HFF-Myc (cell line): ENCODE results near the gene TMEM92.
"Not testable (repeated sequence)": the region's sequence is repeated elsewhere in the genome, so short reads cannot be mapped to it uniquely, and the experiment has no call there.

Source experiments
- DNase-seq: peaks from one replicate; pipeline ENCODE4 v3.0.0-alpha.2; 2011; ENCODE audit warnings: low read depth; ENCODE audit errors: extremely low read depth
- H3K4me3 ChIP-seq: replicated peaks from 2 replicates; pipeline ENCODE4 v1.5.1; 2011; ENCODE audit warnings: low read depth, mild to moderate bottlenecking, control low read depth, low read length
- TF ChIP-seq, protein P1 (sequence below): IDR thresholded peaks from 2 replicates; pipeline ENCODE4 v1.5.1; 2012; ENCODE audit warnings: mild to moderate bottlenecking, low read depth, low read length, control low read depth; ENCODE audit errors: missing control alignments

TMEM92 gene

DNA sequence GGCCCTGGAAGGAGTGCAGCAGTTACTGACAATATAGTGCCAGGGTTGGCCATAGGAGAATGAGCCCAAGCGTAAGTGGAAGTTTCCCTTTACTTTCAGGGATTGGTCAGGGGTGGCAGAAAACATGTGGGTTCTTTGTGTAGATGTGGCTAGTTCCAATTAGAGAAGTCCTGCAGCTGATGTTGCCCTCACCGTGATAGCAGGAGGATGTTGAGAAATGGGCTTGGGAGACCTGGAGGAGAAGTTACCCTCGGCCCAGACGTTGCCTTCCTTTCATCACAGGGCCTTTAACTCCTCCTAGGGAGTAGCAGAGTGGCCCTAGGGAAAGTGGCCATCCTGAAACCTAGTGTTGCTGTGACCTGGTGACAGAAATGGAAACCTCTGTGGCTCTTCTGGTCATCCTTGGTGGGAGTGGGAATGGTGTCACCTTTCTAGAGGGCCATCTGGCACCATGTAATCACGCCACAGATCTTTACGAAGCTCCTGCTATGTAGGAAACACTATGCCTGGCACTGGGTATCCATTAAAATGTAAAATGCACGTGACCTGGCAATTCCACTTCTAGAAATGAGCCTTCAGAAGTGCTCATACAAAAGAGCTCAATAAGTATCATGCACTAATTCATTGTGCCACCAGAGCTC is 6.7 kb downstream of the TMEM92 start:
- H3K4me3 ChIP-seq: no peak overlapping the region
- TF ChIP-seq, protein P1, sequence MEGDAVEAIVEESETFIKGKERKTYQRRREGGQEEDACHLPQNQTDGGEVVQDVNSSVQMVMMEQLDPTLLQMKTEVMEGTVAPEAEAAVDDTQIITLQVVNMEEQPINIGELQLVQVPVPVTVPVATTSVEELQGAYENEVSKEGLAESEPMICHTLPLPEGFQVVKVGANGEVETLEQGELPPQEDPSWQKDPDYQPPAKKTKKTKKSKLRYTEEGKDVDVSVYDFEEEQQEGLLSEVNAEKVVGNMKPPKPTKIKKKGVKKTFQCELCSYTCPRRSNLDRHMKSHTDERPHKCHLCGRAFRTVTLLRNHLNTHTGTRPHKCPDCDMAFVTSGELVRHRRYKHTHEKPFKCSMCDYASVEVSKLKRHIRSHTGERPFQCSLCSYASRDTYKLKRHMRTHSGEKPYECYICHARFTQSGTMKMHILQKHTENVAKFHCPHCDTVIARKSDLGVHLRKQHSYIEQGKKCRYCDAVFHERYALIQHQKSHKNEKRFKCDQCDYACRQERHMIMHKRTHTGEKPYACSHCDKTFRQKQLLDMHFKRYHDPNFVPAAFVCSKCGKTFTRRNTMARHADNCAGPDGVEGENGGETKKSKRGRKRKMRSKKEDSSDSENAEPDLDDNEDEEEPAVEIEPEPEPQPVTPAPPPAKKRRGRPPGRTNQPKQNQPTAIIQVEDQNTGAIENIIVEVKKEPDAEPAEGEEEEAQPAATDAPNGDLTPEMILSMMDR: no peak
- DNase-seq: no peak

- TF ChIP-seq, protein P1: no peak
- no peak overlapping the region for H3K4me3 ChIP-seq
These were observed 7.6 kb downstream of the TMEM92 start for GRCh38 chr17:50281739-50282401.

GRCh38 chr17:50283246-50283645 is 9.0 kb downstream of the TMEM92 start:
- no peak for DNase-seq
- no peak overlapping the region for H3K4me3 ChIP-seq
- TF ChIP-seq, protein P1: no peak

More at GRCh38 chr17:50281739-50282401, 7.6 kb downstream of the TMEM92 start:
- no peak for DNase-seq

DNA sequence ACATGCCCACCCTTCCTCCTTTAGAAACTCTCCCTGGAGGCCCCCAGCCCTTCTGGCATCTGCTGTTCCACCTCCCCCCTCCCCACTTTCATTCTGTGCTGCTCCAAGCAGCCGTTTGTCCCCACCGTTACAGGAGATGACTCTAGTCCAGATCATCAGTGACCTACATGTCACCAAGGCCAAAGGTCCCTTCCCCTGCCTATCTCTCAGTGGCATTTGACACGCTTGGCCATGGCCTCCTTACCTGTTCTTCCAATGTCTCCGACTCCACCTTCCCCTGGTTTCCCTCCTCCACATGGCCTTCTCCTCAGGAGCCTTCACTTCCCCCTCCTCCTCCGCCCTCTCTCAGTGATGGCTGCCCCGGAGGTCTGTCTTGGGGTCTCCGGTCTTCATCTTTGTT is 9.4 kb downstream of the TMEM92 start:
- H3K4me3 ChIP-seq: no peak overlapping the region
- TF ChIP-seq, protein P1: no peak
- DNase-seq: no peak

- DNase-seq: no peak
- no peak overlapping the region for H3K4me3 ChIP-seq
- TF ChIP-seq, protein P1: no peak
These were observed 11.7 kb downstream of the TMEM92 start for GRCh38 chr17:50285941-50286340.

DNA sequence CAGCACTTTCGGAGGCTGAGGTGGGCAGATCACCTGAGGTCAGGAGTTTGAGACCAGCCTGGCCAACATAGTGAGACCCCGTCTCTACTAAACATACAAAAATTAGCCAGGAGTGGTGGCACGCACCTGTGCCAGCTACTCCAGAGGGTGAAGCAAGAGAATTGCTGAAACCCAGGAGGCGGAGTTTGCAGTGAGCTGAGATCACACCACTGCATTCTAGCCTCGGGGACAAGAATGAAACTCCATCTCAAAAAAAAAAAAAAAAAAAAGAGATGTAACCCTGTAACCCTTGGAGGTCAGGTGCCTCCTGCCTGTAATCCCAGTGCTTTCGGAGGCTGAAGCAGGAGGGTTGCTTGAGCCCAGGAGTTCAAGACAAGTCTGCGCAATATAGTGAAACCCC is 13.0 kb downstream of the TMEM92 start:
- DNase-seq, H3K4me3 ChIP-seq: not testable (repeated sequence)

GRCh38 chr17:50288306-50288705 is 14.0 kb downstream of the TMEM92 start:
- no peak overlapping the region for H3K4me3 ChIP-seq
- TF ChIP-seq, protein P1: no peak
- no peak for DNase-seq
